Measurements from ENCODE around the gene IRF5.
"Not testable (repeated sequence)": the region's sequence is repeated elsewhere in the genome, so short reads cannot be mapped to it uniquely, and the experiment has no call there.

Gene IRF5

DNA sequence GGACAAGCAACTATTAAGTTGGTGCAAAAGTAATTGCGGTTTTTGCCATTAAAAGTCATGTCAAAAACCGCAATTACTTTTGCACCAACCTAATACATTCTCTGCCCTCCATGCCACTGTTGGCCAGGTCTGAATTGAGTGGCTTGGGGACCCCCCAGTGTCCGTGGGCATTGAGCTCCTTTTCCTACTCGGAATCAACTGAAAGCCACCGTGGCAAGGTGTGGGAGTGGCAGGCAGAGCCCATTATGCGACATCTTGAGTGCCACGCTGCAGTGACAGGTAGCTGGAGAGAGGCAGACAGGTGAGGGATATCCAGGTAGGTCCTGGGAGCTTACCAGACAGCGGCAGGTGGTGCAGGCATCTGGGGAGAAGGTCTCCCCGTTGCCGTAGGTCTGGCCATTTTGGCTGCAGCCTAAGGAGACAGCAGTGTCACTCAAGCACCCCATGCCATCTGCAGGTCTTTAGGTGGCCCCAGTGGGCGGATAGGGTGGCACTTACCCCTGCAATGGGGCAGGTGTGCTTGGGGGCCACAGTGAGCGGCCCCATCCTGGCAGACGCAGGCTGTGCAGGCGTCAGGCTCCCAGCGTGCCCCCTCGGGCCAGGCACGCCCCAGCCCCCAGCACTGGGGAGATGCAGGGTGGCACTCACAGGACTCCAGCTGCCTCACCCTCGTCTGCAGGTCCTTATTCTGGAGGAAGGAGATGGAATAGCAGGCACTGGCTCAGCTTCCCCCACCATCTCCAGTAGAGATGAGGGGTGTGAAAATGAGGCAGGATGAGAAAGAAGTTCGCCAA lies 30.8 kb upstream of the IRF5 start:
- DNase-seq (ENCODE audit: low read depth, low spot score), result no peak

- no peak for DNase-seq (ENCODE audit: low read depth, low spot score)
These were observed 28.7 kb upstream of the IRF5 start for GRCh38 chr7:128908750-128909624.

GRCh38 chr7:128909625-128910568 lies 27.8 kb upstream of the IRF5 start:
- peak; percentile 74 for DNase-seq (ENCODE audit: low read depth, low spot score)

- peak; percentile 66 for DNase-seq (ENCODE audit: low read depth, low spot score)
These were observed 27.2 kb upstream of the IRF5 start, which contains the start of gene KCP for GRCh38 chr7:128910569-128910945. Gene KCP, minus strand, starts transcription at chr7:128910709. Its CDS starts 33 bp downstream, at chr7:128910676.

DNA sequence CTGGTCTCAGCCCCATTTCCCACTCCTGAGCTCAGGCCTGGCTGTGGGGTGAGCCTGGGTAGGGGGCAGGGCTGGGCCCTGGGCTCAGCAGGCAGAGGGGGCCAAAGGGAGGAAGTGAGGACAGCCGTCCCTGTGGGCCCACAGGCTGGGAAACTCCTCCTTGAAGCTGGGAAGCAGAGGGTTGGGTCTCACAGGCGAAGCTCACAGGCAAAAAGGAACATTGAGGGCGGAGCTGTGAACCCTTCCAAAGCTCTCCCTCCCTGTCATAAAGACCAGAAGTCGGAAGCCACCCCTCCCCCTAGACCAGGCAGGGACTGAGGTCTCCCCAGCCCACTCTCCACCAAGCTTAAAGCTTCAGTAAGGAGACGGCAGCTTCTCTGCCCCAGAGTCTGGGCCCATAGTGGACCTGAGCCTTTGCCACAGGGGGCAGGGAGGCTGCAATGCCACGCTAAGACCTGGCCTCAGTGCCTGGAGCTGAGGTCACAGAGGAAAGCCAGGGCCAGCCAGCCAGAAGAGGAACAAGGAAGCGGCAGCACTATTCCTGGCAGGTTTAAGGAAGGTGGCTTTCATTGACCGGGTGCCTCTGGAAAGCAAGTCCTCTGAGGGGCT lies 26.2 kb upstream of the IRF5 start:
- DNase-seq (ENCODE audit: low read depth, low spot score), result peak; percentile 94

- DNase-seq (ENCODE audit: low read depth, low spot score), result no peak
These were observed 25.4 kb upstream of the IRF5 start for GRCh38 chr7:128912281-128912680.

DNA sequence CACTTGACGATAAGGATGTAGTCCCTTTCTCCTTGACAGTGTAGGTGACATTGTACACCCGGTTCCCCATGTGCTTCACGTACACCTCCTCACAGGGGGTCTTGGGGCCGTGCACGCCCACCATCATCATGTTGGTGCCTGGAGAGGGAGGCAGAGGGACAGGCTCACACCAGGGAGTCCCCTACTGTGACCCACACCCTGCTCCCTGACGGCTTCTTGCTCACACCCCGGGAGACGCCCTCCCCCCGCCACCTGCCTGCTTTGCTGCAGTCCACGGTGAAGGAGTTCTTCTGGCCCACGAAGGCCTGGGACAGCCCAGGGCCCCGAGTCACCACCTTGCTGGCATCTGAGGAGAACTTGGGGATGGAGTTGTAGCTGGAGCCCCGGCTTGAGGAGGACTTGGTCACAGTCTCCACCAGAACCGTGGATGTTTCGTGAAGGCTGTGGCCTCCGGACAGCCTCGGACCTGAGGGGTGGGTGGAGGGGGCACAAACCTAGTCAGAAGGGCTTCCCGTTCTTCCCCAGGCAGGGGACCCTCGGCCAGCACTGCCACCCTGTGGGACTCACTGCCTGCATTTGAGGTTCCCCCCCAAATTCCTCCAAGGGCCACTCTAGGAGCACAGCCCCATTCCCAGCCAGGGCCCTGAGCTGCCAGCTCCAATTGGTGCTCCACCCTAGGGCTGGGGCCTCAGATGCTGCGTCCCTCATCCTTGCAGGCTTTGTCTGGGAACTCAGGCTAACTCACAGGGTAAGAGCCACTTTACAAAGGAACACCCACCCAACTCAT lies 24.8 kb upstream of the IRF5 start:
- not testable (repeated sequence) for DNase-seq (ENCODE audit: low read depth, low spot score)

DNA sequence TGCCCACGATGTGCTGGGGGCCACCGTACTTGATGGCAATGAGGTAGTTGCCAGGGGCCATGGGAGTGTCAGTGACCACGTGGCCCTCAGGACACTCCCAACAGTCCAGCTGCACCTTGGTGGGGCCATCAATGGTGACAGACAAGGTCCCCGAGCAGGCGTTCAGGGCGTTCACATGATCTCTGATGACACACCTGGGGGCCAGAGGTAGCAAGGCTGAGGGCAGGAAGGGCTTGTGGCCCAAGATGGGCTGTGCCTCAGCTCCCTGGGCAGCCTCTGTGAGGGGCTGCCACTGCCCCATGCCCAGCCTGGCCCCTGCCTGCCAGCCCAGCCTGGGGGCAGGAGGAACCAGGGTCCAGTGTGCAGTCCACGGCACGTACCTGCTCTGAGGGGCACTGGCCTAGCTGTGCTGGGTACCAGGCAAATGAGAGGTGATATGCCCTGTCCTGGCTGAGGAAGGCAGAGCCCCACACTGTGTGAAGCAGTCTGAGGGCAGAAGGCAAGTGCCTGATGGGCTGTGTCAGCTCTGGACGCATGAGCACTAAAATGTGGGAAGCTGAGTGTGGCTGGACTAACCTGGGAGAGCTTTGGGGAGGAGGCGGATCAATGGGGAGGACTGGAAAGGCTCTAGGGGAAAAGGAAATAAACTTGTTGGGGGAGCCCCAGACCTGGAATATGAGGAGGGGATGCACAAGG lies 23.7 kb upstream of the IRF5 start:
- DNase-seq (ENCODE audit: low read depth, low spot score), result no peak

DNA sequence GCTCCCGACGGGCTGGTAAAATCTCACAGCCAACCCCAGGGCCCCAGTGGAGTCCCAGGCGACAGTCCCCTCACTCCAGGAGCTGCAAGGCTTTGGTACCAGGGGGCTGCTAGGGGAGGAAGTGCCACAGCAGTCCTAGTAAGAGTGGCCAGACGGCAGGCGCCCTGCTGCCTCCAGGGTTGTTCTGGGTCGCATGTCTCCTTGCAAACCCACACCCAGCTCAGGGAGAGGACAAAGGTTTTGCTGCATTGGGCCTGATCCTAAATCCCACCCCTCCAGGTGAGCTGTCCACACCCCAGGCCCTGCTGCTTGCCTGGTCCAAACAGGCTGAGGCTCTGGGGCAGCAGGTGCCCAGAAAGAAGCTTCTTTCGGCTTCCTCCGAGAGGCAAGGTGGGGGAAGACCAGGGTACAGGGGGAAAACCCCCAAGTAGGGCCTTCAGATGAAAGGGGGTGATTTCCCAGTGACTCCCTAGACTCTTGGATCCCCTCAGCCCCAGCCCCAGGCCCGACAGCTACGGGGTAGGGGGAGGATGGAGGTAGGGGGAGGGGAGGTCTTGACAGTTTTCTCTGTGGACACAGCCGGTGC lies 23.1 kb upstream of the IRF5 start:
- DNase-seq (ENCODE audit: low read depth, low spot score), result peak; percentile 49

- no peak for DNase-seq (ENCODE audit: low read depth, low spot score)
These were observed 22.4 kb upstream of the IRF5 start for GRCh38 chr7:128915271-128915819.

DNA sequence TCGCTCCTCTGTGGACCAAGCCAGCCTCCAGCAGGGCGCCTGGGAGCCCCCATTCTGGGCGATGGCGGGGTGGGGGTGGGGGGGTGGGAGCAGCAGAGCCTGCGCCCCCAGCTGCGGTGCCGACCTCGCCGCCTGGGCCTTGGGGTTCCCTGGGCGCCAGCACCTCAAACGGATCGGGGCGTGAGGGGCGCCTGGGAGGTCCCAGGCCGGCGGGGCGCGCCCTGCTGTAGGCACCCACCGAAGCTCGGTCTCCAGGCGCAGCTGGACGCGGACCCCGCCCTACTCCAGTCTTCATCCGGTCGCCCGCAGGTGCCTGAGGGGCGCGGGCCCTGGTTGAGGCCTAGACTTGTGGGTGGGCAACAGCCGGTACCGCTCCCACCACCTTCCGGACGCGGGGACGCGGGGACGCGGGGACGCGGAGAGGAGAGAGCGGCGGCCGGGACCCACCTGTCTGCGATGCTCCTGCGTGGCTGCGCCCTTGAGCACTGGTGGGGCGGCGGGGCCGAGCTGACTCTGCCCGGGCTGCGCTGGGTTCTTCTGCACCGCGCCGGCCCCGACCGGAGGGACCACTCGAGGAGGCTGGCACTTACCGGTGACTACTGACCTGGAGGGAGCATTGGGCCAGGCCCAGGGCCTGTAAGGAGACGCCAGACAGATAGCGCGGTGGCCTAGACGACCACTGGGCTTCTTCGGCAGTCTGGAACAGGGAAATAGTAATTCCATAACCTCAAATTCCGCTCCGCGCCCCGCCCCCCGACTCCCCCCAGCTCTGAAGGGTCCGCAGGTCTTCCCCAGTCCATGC lies 21.7 kb upstream of the IRF5 start:
- DNase-seq (ENCODE audit: low read depth, low spot score), result no peak

DNA sequence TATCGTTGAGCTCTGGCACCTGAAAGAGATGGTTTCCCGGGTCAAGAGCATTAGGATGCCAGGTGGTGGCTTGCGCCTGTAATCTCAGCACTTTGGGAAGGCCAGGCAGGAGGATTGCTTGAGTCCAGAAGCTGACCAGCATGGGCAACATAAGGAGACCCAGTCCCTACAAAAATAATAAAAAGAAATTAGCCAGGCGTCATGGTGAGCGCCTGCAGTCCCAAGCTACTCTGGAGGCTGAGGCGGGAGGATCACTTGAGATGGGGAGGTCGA lies 21.1 kb upstream of the IRF5 start:
- no peak for DNase-seq (ENCODE audit: low read depth, low spot score)

DNA sequence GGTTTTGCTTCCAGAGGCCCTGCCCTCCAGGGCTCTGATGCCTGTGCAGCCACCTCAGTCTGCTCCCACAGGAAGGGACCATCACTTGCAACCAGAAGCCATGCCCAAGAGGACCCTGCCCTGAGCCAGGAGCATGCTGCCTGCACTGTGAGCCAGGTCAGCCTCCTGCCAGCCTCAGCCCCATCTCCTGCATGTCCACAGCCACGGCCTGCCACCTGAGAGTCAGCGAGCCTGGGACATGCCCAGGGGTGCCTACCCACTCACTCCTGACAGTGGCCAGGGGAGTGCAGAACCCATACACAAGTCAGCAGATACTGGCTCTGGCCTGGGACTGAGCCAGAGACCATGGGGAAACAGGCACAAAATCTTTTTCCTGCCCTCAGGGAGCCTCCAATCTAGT lies 20.6 kb upstream of the IRF5 start:
- no peak for DNase-seq (ENCODE audit: low read depth, low spot score)

DNA sequence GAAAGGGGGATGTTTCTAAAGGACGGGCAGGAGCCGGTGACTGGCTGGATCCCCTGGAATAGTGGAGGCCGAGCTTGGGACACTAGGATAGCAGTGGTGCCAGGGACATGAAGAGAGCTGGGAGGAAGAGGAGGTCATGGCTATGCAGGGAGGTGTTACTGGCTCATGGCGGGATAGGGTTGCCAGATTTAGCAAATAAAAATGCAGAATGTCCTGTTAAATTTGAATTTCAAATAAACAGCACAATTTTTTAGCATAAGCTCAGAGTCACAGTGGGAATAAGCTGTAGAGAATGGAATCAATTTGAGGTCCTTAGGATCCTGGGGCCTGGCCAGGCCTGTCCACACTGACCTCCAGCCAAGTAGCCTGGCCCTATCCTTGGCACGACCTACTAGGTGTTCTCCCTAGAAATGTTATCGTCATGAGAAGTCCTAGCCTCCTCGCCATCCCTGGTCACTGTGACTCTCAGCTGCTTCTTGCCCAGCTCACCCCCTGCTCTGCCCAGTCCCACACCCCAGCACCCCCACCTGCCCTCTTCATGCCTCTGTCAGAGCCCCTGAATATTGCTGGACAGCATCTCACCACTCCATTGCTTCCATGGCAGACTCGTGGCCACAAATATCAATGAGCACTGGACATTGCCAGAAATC lies 19.6 kb upstream of the IRF5 start:
- DNase-seq (ENCODE audit: low read depth, low spot score), result no peak

DNA sequence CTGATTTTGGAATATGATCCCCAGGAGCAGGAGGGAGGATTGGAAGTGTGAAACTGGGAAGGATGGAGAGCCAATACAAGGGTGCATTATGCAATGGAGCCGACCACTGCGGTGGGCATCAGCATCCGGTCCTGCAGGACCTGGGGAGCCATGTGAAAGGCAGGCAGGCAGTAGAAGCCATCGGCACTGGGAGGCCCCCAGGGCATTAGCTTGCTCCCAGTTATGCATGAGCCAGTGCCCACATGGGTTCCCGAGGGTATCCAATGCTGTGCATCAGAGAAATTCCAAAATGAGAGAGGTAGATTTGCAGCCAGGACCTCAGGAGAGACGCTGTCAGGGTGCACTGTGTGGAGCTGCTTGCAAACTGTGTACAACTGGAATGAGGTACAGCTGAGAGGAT lies 18.5 kb upstream of the IRF5 start:
- no peak for DNase-seq (ENCODE audit: low read depth, low spot score)

DNA sequence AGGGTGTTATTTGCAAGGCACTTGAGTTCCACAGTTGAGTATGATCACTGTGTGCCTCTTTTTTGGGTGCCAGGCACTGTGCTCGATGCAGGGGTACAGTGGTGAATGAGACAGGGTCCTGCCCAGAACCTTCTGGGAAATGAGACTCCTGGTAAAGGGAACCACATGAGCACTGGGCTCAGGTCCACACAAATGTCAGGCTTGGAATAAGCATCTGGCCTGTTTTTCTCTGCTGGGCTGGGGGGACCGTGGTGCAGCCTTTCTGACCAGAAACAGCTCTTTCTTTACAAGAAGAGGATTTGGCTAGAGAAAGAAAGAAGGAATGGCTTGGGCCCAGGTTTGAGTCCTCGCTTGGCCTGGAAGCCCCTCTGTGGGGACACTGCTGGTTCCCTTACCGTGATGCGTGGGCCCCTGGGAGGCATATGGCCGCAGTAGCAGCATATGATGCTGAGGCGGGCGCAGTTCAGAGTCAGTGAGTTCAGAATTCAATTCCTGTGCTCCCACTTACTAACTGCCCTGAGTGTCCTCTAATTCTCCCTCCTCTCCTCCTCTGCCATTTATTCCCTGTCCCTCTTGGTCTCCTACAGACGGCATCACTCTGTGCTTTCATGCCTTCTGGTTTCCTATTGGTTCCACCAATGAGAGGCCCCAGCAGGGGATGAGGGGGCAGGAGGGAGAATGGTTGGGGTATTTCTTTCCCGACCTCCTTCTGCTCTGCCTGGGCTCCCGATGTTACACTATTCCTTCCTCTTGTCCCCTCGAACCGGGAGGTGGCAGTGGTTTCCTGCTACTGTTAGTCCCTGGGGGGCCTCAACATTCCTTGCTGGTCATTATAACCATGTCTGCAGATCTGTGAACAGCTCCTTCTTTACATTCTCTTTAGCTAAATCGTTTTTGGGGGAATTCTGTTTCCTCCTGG lies 17.6 kb upstream of the IRF5 start:
- no peak for DNase-seq (ENCODE audit: low read depth, low spot score)

All from ELF-1 (cell line).